Activated CD8-positive, alpha-beta memory T cell treated with anti-CD3 and anti-CD28 coated beads, Interleukin-2, amount 50 U/mL, for 1 hour (primary cell): ENCODE data around the gene SMC2.

Experiments
- DNase-seq: peaks from one replicate; pipeline ENCODE4 v3.0.0-alpha.2; 2020; ENCODE audit errors: extremely low read depth

The SMC2 gene

GRCh38 chr9:104104360-104104759, 10.3 kb downstream of the SMC2 start:
- no peak for DNase-seq

GRCh38 chr9:104107799-104108198, 13.7 kb downstream of the SMC2 start:
- DNase-seq: no peak

GRCh38 chr9:104108315-104108714, 14.2 kb downstream of the SMC2 start:
- no peak for DNase-seq

GRCh38 chr9:104110509-104110908, 16.4 kb downstream of the SMC2 start:
- no peak for DNase-seq

GRCh38 chr9:104118916-104119315, 24.8 kb downstream of the SMC2 start:
- no peak for DNase-seq

GRCh38 chr9:104121022-104121421, 26.9 kb downstream of the SMC2 start:
- DNase-seq: no peak

GRCh38 chr9:104138243-104138868, 44.2 kb downstream of the SMC2 start:
- no peak for DNase-seq

GRCh38 chr9:104142799-104143549, 48.9 kb downstream of the SMC2 start:
- DNase-seq: no peak

GRCh38 chr9:104143550-104143910, 49.4 kb downstream of the SMC2 start:
- DNase-seq: no peak

- no peak for DNase-seq
These were observed 50.2 kb downstream of the SMC2 start for GRCh38 chr9:104144336-104144735.

- no peak for DNase-seq
These were observed 79.0 kb downstream of the SMC2 start for GRCh38 chr9:104173067-104173466.

- no peak for DNase-seq
These were observed 83.0 kb downstream of the SMC2 start for GRCh38 chr9:104177003-104177611.

- DNase-seq: no peak
These were observed 83.6 kb downstream of the SMC2 start for GRCh38 chr9:104177676-104178075.
